ENCODE data around the gene NR5A1.

Gene NR5A1

GRCh38 chr9:124456341-124457078 lies 50.7 kb downstream of the NR5A1 start:
- no peak for DNase-seq

DNA sequence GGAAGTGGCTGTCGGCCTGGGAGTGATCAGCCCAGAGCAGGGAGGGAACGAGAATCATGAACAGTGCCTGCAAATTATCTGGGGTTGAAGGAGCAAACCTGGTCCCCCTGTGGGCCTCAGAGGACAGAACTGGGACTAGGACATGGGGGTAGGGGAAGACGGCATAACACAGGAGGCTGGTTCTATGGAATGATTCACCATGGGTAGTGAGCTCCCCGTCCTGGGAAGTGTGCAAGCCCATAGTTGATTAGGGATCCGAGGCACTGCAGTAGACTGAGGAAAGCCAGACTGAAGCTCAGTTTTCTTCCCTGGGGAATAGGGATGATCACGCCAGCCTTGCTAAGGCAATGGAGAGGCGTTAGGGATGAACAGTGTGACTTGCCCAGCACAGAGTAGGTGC lies 51.4 kb downstream of the NR5A1 start:
- no peak for DNase-seq

- DNase-seq = no peak
Observed at GRCh38 chr9:124454791-124455443, 52.3 kb downstream of the NR5A1 start.

- DNase-seq = no peak
Observed at GRCh38 chr9:124454296-124454695, 52.9 kb downstream of the NR5A1 start.

DNA sequence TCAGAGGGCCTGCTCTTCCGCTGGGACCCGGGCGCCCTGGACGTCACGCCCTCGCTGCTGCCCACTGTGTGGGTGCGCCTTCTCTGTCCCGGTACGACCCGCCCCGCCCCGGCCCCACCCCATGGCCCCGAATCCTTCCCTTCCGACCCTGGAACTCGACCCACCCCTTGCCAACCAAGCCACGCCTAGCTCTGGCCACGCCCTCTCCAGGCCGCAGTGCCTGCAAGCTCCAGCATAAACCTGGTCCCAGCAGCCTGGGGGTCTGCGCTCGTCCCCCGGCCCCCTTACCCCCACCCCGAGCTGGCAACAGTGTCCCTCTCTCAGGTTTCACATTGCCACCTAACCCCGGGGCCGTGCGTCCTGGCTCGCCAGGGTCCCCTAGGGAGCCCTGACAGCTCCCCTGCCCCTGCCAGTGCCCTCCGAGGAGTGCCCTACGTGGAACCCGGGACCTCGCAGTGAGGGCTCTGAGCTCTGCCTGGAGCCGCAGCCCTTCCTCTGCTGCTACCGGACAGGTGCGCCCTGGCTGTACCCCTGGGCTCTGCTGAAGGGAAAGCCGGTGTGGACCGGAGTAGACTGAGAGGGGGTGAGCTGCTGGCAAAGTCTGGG lies 53.5 kb downstream of the NR5A1 start:
- DNase-seq = peak in 1 of 2 experiments; percentile 32

DNA sequence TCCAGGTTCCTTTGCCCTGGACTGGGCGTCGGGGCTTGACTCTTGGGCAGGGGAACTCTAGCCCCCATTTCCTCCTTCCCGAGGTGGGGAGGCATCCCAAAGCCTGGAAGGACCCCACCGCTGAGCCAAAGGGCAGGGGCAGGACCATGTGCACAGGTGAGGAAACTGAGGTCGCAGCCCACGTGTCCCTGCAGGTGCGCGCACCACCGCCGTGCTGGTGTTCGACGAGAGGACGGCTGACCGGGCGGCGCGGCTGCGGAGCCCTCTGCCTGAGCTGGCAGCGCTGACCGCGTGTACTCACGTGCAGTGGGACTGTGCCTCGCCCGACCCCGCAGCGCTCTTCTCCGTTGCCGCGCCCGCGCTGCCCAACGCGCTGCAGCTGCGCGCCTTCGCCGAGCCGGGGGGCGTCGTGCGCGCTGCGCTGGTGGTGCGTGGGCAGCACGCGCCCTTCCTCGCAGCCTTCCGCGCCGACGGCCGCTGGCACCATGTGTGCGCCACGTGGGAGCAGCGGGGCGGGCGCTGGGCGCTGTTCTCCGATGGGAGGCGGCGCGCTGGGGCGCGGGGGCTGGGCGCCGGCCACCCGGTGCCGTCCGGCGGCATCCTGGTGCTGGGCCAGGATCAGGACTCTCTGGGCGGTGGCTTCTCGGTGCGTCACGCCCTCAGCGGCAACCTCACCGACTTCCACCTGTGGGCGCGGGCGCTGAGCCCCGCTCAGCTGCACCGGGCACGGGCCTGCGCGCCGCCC lies 54.2 kb downstream of the NR5A1 start:
- no peak for DNase-seq

DNA sequence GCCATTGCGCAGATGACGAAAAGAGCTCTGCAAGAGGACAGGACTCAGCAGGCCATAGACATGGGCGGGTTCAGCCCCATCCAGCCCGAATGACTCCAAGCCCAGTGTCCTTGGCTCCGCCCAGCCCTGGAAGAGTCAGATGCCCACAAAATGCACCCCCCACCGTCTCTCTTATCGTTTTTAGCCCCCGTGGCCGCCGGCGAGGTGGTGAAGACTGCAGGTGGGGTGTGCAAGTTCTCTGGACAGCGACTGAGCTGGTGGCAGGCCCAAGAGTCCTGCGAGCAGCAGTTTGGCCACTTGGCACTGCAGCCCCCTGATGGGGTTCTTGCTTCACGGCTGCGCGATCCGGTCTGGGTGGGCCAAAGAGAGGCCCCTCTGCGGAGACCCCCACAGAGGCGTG lies 54.9 kb downstream of the NR5A1 start:
- no peak for DNase-seq

- no peak for DNase-seq
Observed at GRCh38 chr9:124450931-124451661, 56.1 kb downstream of the NR5A1 start.

DNA sequence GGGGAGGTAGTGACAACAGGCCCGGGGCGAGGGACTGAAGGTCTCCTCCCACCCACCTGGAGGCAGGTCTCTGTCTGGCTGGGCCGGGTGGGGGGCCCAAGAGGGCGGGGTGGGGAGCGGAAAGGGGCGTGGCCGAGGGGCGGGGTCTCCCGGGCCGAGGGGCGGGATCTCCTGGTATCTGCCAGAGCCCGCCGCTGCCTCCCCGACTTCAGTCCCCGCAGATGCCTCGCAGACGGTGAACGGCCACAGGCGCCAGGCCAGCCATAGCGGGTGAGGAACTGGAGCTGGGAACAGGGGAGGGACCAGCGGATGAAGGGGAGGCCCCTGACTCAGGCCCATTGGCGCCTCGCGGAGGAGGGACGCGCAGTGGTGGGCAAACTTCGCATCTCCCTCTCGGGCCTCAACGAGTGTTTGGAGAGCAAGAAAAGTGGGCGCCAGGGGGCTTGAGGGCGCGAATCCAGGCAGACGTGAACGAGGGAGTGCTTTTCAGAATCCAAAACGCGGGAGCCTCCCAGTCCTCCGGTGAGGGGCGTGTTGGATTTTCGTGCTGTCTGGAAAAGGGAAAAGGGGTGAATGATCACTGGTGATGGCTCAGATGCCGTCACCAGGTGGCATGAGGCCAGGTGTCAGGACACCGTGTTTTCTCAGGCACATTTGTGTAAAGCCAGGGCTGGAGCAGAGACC lies 56.8 kb downstream of the NR5A1 start, which contains the start of gene ADGRD2:
Gene ADGRD2 (plus strand): TSS at position 211 of the 684 bp plus-strand sequence. CDS start 1,216 bp downstream, outside the sequence.
- DNase-seq = peak in 1 of 2 experiments; percentile 32

GRCh38 chr9:124449381-124450151 lies 57.6 kb downstream of the NR5A1 start:
- no peak for DNase-seq

DNA sequence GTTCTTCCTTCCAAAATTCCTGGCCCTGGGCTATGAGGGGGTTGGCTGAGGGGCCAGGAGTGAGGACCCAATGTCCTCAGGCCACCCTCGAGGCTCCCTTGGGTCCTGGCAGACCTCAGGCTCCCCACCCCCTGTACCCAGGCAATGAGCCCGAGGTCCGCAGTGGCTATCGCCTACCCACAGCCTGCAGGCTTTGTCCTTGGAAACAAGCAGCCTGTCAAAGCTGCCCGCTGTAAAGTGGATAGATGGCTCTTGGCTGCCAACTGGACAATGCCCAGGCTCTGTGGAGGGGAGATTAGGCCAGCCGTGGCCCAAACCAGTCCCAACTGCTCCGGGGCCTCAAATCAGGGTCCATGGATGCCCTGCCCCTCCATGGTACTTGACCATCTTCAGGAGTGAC lies 59.2 kb downstream of the NR5A1 start:
- DNase-seq = no peak

DNA sequence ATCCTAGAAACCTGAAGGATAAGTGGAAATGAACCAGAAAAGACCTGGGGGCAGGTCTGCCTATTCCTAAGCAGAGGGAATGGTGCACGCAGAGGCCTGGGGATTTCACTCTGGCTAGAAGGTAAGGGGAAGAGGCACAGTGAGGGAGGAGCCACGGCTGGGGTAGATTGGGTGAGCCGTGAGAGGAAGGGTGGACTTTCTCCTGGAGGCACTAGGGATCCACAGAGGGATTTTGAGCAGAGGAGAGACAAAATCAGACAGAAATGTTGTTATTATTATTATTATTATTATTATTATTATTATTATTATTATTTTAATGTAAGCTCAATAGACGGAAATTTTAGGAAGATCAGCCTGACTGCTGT lies 59.9 kb downstream of the NR5A1 start:
- no peak for DNase-seq

DNA sequence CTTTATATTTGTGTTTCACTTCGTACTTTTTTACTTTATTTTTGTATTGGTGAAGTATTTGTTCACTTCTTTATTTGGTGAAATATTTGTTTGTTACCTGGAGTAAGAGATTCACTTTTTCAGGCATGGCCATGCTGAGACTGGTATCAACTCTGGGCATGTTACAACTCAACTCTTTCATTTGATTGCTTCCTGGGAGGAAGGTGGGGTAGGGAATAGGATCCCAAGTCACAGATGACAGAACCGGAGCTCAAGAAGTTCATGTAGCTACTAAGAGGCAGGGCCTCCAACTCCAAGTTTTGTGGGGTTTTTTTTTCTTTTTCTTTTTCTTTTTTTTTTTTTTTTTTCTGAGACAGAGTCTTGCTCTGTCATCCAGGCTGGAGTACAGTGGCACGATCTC lies 63.0 kb downstream of the NR5A1 start:
- no peak for DNase-seq

GRCh38 chr9:124443625-124444024 lies 63.6 kb downstream of the NR5A1 start:
- DNase-seq = no peak

GRCh38 chr9:124442826-124443225 lies 64.4 kb downstream of the NR5A1 start:
- no peak for DNase-seq

GRCh38 chr9:124442379-124442778 lies 64.8 kb downstream of the NR5A1 start:
- DNase-seq = no peak

- DNase-seq = no peak
Observed at GRCh38 chr9:124441291-124441690, 65.9 kb downstream of the NR5A1 start.

- no peak for DNase-seq
Observed at GRCh38 chr9:124440786-124441185, 66.4 kb downstream of the NR5A1 start.

DNA sequence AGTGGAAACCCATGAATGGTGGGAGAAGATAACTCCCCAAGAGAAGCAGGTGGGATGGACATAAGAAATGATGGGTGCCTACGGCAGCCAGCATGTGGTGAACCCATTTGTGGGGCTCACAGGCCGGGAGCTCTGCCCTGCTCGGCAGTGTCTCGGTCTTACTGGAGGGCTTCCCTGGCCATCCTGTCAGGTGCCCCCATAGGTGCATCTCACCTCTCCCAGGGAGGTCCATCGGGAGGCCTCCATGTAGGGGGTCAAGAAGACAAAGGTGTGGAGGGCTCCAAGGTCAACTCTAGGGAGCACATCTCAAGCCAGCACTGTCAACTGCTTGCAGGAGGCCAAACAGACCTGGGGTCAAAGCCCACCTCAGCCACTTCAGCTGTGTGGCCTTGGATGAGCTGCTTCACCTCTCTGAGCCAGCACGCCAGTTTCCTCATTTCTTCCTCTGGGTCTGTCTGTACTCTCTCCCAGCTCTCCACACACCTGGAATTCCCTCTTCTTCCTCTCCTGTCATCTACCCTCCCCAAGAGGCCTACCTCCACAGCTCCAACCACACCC lies 67.4 kb downstream of the NR5A1 start:
- no peak for DNase-seq

GRCh38 chr9:124439086-124439485 lies 68.1 kb downstream of the NR5A1 start:
- no peak for DNase-seq

- no peak for DNase-seq
Observed at GRCh38 chr9:124438091-124438490, 69.1 kb downstream of the NR5A1 start.

Data from activated T-cell treated with anti-CD3 and anti-CD28 coated beads, Interleukin-2, amount 50 U/mL, for 48 hours (primary cell).